ENCODE measurements around the gene ROR2. TPM values are rescaled to one million over a fixed set of nuclear protein-coding genes. Genes with fewer than 3 reads are reported as not detected.
"Not testable (repeated sequence)": the region's sequence is repeated elsewhere in the genome, so short reads cannot be mapped to it uniquely, and the experiment has no call there.

The ROR2 gene
- polyA plus RNA-seq, 1 donor, result 17.1 TPM

DNA sequence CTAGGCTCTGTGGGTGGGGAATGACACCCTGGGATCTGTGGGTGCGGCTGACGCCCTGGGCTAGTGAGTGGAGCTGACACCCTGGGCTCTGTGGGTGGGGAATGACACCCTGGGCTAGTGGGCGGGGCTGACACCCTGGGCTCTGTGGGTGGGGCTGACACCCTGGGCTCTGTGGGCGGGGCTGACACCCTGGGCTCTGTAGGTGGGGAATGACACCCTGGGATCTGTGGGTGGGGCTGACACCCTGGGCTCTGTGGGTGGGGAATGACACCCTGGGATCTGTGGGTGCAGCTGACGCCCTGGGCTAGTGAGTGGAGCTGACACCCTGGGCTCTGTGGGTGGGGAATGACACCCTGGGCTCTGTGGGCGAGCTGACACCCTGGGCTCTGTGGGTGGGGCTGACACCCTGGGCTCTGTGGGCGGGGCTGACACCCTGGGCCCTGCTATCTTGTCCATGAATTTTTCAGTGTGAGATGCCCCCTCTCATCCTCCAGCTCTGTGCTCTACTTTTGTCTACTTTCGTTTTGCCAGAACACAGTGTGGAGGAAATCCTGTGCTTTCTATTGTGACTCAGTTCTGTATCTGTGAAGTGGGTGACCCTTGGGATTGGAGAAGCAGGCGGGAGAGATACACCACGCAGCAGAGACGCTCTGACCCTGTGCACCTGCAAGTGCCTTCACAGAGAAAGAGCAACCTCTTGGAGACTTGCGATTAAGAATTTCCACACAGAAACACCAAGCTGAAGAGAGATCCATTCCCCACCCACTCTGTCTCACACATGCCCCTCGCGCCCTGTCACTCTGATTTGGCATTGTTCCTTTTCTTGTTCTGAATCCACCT is 151.5 kb downstream of the ROR2 start:
- DNase-seq, result not testable (repeated sequence)

- DNase-seq, result not testable (repeated sequence)
These were observed 152.5 kb downstream of the ROR2 start for GRCh38 chr9:91797517-91797916.

GRCh38 chr9:91796516-91796915 is 153.5 kb downstream of the ROR2 start:
- not testable (repeated sequence) for DNase-seq

DNA sequence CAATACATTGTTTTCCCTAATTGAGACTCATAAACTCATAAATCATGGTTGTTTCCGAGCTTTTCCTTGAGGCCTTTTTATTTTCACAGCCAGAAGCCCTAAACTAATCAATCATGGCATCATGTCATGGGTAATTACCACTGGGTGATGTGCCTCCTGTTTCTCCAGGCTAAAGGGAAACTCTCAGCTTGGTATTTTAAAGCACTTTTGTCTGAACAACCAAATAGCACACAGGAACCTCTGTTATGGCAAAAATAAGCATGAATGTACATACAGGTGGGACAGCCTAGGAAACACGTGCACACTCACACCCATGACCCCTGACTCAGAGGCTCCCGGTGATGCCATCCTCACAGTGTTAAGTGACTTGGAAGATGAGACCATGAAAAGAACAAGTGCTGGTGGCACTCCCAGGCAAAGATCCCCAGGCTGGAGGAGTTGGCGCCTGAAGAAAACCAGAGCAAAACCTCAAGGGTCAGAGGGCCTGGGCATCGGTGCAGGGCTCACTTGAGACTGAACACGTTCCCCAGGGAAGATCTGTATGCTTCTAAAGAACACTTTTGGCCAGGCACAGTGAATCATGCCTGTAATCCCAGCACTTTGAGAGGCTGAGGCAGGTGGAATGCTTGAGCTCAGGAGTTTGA is 154.3 kb downstream of the ROR2 start:
- DNase-seq, result peak; percentile 57

DNA sequence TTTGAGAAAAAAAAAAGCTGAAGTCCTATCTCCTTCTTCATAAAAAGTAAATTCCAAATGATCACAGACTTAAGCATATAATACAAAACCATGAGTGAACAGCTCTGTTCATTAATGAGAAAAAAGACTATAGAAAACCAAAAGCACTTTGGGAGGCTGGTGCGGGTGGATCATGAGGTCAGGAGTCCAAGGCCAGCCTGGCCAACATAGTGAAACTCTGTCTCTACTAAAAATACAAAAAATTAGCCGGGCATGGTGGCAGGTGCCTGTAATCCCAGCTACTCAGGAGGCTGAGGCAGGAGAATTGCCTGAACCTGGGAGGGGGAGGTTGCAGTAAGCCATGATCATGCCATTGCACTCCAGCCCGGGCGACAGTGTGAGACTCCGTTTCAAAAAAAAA is 156.7 kb downstream of the ROR2 start:
- not testable (repeated sequence) for DNase-seq

- DNase-seq, result no peak
These were observed 159.1 kb downstream of the ROR2 start for GRCh38 chr9:91790917-91791316.

GRCh38 chr9:91789941-91790340 is 160.1 kb downstream of the ROR2 start:
- DNase-seq, result no peak

- DNase-seq, result no peak
These were observed 162.1 kb downstream of the ROR2 start for GRCh38 chr9:91787931-91788330.

GRCh38 chr9:91786132-91786896 is 163.7 kb downstream of the ROR2 start:
- no peak for DNase-seq

DNA sequence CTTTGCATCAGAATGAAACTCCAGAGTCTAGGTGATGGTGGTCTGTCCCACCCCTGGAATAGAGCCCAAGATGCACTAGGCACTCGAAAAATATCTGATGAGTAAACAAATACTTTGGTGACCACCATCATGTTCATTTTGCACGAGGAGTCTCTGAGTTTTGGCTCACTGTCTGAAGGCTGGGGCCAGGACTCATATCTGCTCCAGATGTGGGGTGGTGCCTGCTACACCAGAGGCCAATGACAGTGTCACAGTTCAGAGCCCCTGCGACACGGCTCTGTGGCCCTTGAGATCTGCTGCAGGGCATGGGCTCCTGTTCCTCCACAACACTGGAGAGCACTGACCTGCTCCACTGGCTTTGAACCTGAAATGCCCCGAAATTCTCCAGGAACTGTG is 164.6 kb downstream of the ROR2 start:
- no peak for DNase-seq

DNA sequence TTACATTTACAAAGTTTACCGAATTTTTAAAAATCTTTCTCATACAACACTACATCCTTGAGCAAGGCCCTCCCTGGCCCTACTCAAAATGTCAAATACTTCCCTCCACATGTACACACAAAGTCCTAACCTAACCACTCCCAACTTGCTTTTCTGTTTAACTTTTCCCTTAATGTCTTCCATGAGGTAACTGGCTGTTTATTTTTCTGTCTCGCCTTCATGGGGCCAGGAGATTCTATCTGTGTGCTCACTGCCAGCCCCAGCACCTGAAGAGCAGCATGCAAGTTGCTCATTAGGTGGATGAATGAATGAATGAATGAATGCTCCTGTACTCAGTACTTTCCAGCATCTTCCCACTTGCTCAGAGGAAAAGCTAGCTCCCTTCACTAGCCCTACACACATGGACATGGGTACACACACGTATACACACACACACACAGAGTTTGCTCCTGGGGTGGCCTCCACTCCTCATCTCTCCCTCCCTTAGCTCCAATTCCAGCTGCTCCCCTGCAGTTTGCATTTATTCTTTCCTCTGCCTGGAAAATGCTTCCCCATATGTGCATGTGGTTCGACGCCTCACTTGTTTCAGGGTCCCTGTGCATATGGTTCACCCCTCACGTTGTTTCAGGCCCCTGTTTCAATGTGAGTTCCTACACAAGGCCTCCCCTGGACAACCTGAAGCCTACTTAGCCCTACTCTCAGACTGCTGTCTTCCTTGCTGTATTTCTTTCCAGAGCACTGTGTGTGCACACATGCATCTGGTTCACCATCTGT is 165.2 kb downstream of the ROR2 start:
- no peak for DNase-seq

GRCh38 chr9:91783876-91784672 is 166.0 kb downstream of the ROR2 start:
- DNase-seq, result no peak

GRCh38 chr9:91783411-91783810 is 166.6 kb downstream of the ROR2 start:
- no peak for DNase-seq

DNA sequence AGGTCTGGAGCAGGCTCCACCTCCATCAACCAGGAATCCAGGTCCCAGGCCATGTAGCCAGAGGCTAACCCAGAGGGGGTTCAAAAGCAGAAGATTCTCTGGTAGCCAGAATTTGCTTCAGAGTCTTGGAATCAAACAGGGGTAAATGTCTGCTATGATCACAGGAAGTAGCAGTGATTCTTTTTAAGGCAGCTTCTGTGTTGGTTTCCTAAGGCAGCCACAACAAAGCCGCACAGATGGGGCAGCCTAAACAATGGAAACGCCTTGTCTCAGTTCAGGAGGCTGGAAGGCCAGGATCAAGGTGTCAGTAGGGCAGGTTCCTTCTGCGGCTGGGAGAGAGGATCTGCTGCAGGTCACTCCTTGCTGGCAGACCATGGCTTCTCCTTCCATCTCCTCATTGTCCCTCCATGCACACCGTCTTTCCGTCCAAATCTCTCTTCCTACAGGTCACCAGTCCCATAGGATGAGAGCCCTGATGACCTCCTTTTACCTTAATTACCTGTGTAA is 167.3 kb downstream of the ROR2 start:
- no peak for DNase-seq

GRCh38 chr9:91781906-91782305 is 168.1 kb downstream of the ROR2 start:
- no peak for DNase-seq

GRCh38 chr9:91781116-91781515 is 168.9 kb downstream of the ROR2 start:
- no peak for DNase-seq

DNA sequence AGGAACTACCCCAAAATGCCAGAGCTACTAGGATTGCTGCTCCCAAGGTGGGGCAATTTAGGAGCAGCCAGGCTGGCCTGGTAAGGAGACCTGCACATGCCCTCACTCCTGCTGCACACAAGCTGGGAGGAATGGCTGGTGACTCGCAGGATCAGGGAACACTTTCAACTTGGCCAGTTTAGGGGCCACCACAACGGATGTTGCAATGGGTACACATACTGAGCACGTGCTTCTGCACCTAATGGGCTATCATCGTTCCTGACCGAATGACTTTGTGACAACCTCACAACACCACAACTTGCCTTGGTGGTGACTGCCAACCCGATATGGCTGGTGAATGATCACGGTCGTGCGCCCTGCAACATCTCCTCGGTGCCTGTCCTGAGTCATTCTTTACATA is 172.0 kb downstream of the ROR2 start:
- DNase-seq, result no peak

DNA sequence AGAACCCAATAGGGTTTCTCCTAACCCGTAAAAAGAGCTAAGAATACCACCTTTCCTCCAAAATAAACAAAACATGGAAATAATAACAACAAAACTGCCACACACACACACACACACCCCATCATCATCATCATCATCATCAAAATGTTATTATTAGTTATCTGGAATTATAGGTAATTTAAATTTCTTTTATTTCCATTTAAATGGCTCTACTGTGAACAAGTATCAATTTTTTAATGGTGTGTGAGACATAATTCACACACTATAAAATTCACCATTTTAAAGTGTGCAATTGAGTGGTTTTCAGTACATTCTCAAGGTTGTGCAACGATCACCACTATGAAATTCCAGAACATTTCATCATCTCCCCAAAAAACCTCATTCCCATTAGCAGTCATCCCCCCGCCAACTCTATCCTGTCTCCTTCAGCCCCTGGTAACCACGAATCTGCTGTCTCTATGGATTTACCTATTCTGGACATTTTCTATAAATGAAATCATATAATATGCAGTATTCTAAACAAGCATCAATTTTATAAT is 172.7 kb downstream of the ROR2 start:
- DNase-seq, result no peak

- no peak for DNase-seq
These were observed 173.4 kb downstream of the ROR2 start for GRCh38 chr9:91776409-91777291.

- DNase-seq, result no peak
These were observed 174.4 kb downstream of the ROR2 start for GRCh38 chr9:91775708-91776028.
